ENCODE data around the gene CFAP54.
"Not testable (repeated sequence)": the region's sequence is repeated elsewhere in the genome, so short reads cannot be mapped to it uniquely, and the experiment has no call there.

CFAP54 gene

DNA sequence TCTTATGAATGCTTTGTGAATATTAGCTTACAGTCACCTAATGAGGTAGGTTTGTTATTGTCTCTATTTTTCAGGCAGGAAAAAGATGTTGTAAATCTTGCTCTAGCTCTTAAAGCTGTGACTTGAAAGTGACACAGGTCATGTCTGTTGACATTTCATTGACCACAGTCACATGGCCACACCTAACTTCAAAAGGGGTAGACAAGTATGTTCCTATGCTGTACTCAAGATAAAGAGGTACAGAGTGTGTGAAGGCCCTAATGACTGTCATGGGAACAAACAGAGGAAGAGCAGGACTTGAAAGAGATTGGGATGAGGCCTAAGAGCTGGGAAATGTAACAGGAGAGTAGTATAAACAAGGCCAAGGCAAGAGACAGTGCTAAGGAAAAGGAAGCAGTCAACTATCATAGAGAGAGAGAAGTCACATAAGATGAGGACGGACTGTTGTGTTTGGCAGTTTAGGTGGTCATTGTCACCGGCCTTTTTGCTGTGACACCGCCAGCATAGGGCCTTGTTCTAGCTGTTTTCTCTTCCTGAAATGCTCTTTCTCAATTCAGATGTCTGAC, 181.0 kb downstream of the CFAP54 start:
- H3K4me3 ChIP-seq (ENCODE audit: control insufficient read depth, low read depth, low read length) = no peak overlapping the region
- TF ChIP-seq, protein P1, sequence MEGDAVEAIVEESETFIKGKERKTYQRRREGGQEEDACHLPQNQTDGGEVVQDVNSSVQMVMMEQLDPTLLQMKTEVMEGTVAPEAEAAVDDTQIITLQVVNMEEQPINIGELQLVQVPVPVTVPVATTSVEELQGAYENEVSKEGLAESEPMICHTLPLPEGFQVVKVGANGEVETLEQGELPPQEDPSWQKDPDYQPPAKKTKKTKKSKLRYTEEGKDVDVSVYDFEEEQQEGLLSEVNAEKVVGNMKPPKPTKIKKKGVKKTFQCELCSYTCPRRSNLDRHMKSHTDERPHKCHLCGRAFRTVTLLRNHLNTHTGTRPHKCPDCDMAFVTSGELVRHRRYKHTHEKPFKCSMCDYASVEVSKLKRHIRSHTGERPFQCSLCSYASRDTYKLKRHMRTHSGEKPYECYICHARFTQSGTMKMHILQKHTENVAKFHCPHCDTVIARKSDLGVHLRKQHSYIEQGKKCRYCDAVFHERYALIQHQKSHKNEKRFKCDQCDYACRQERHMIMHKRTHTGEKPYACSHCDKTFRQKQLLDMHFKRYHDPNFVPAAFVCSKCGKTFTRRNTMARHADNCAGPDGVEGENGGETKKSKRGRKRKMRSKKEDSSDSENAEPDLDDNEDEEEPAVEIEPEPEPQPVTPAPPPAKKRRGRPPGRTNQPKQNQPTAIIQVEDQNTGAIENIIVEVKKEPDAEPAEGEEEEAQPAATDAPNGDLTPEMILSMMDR (conservative IDR thresholded peaks at IDR 0.05; ENCODE audit: control insufficient read depth, insufficient read depth, low read depth, low read length) = no peak
- no peak for DNase-seq (ENCODE audit: low read depth)

DNA sequence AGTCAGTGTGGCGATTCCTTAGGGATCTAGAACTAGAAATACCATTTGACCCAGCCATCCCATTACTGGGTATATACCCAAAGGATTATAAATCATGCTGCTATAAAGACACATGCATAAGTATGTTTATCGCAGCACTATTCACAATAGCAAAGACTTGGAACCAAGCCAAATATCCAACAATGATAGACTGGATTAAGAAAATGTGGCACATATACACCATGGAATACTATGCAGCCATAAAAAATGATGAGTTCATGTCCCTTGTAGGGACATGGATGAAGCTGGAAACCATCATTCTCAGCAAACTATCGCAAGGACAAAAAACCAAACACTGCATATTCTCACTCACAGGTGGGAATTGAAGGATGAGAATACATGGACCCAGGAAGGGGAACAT, 186.1 kb downstream of the CFAP54 start:
- not testable (repeated sequence) for DNase-seq (ENCODE audit: low read depth); H3K4me3 ChIP-seq (ENCODE audit: control insufficient read depth, low read depth, low read length)

DNA sequence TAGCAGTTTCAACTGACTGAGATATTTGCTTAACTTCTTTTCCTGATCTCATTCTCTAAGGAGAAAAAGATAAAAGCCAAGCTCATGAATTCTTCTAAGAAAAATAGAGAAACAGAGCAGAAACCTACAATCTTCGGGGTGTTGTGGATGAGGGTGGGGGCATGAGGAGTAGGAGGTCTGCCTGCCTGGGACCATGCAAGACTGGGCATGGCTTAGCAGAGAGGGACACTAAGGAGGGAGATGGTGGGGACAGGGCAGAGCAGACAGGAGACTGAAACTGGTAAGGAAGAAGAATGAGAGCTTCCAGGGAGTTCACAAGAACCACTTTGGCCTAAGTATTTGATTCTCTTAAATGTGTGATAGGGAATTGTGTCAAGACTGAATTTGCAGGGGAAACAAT, 188.0 kb downstream of the CFAP54 start:
- TF ChIP-seq, protein P1 (conservative IDR thresholded peaks at IDR 0.05; ENCODE audit: control insufficient read depth, insufficient read depth, low read depth, low read length) = no peak
- DNase-seq (ENCODE audit: low read depth) = no peak
- H3K4me3 ChIP-seq (ENCODE audit: control insufficient read depth, low read depth, low read length) = no peak overlapping the region

DNA sequence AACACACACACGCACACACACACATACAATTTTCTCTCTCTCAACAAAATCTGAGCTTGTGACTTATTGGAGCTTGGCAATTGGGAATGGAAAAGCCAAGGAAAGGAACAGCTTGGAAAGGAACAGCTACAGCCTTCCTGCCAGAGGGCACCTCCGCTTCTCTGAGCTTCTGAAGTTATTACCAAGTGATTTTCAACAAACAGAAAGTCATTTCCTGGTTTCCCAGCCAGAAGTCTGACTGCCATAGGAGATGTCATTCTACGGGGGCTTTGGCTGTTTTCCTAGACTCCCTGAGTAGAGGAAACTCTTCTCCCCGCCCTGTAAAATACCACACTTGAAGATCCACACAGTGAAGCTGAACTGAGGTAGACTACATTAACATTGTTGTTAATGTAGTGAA, 198.3 kb downstream of the CFAP54 start:
- TF ChIP-seq, protein P1 (conservative IDR thresholded peaks at IDR 0.05; ENCODE audit: control insufficient read depth, insufficient read depth, low read depth, low read length) = no peak
- H3K4me3 ChIP-seq (ENCODE audit: control insufficient read depth, low read depth, low read length) = no peak overlapping the region
- no peak for DNase-seq (ENCODE audit: low read depth)

DNA sequence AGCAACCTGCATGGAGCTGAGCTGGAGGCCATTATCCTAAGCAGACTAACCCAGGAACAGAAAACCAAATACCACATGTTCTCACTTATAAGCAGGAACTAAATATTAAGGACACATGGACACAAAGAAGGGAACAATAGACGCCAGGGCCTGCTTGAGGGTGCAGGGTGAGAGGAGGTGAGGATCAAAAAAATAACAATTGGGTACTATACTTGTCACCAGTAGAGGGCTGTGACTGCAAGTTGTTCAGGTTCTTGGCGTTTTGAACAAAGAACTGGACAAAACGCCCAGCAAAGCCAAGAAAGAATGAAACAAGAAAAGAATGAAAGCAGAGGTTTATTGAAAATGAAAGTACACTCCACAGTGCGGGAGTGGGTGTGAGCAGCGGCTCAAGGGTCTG, 209.1 kb downstream of the CFAP54 start:
- no peak overlapping the region for H3K4me3 ChIP-seq (ENCODE audit: control insufficient read depth, low read depth, low read length)
- TF ChIP-seq, protein P1 (conservative IDR thresholded peaks at IDR 0.05; ENCODE audit: control insufficient read depth, insufficient read depth, low read depth, low read length) = peak; percentile 18
- DNase-seq (ENCODE audit: low read depth) = no peak

DNA sequence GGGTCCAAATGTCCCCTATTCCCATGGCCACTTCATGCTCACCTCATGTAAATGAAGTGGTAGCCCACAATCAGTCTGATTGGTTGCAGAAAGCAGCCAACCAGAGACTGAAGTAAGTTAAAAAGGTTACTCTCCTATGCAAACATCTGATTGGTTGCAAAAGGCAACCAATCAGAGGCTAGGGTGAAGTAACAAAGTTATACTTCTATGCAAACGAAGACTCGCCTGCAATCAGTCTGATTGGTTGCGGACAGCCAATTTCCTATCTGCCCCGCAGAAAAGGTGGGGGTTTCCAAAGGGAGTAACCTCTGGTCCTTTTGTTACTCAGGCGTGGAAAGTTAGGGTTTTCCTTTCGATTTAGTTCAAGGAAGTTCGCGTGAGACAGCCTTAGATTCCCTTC, 209.6 kb downstream of the CFAP54 start:
- TF ChIP-seq, protein P1 (conservative IDR thresholded peaks at IDR 0.05; ENCODE audit: control insufficient read depth, insufficient read depth, low read depth, low read length) = no peak
- no peak overlapping the region for H3K4me3 ChIP-seq (ENCODE audit: control insufficient read depth, low read depth, low read length)
- no peak for DNase-seq (ENCODE audit: low read depth)

DNA sequence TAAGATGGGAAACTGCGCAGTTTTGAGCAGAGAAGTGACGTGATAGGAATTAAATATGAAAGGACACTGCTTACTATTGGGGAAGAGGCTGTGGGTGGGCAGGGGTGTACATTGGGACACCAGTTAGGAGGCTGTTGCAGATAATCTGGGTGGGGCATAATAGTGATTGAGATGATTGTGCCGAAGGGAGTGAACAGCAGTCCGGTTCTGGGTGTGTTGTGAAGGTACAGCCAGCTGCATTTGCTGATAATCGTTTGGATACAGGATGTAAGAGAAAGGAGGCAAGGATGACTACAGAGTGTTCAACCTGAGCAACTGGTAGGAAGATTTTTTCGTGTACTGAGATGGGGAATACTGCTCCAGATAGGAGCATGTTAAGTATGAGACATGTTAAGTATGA, 212.5 kb downstream of the CFAP54 start:
- DNase-seq (ENCODE audit: low read depth) = no peak
- no peak overlapping the region for H3K4me3 ChIP-seq (ENCODE audit: control insufficient read depth, low read depth, low read length)
- TF ChIP-seq, protein P1 (conservative IDR thresholded peaks at IDR 0.05; ENCODE audit: control insufficient read depth, insufficient read depth, low read depth, low read length) = no peak

Data from fibroblast of mammary gland (primary cell).